Sigmoid colon (tissue), 7 donors: ENCODE measurements around the gene CADM4. TPM values are rescaled to one million over a fixed set of nuclear protein-coding genes. Genes with fewer than 3 reads are reported as not detected.
A peak's percentile ranks its signal among the peaks of the same experiment; 100 is the strongest.

ENCODE experiments used
- DNase-seq: peaks from one replicate; pipeline ENCODE4 v3.0.0-alpha.2; 2019
- H3K27ac ChIP-seq, 4 donors: fragments of 200-600 bp; sonication (generic); one replicate each; pipeline ENCODE4 v1.5.1; 2016 to 2019; ENCODE audit warnings: mild to moderate bottlenecking in 1 of 4
- H3K27me3 ChIP-seq, 3 donors: fragments of 200-600 bp; sonication (generic); one replicate each; pipeline ENCODE4 v1.5.1; 2019; ENCODE audit warnings: mild to moderate bottlenecking in 1 of 3
- H3K36me3 ChIP-seq, 4 donors: fragments of 200-600 bp; sonication (generic); one replicate each; pipeline ENCODE4 v1.5.1; 2016 to 2019
- H3K4me1 ChIP-seq, 4 donors: fragments of 200-600 bp; sonication (generic); one replicate each; pipeline ENCODE4 v1.5.1; 2017 to 2019
- H3K4me3 ChIP-seq, 4 donors: fragments of 200-600 bp; sonication (generic); one replicate each; pipeline ENCODE4 v1.5.1; 2017 to 2019; ENCODE audit warnings: mild to moderate bottlenecking in 2 of 4, moderate library complexity in 1 of 4
- H3K9me3 ChIP-seq, 4 donors: fragments of 200-600 bp in 3 of 4; sonication (generic) in 3 of 4; one replicate each; pipeline versions ENCODE4 v1.5.1 to v1.6.1; 2013 to 2019
- CTCF ChIP-seq, 4 experiments: fragments of 450-650 bp in 3 of 4; fragments of 200-600 bp in 1 of 4; IDR thresholded peaks; one replicate each; pipeline ENCODE4 v1.5.1; 2016 to 2019; ENCODE audit warnings: antibody characterized with exemption in 4 of 4, mild to moderate bottlenecking in 3 of 4, moderate library complexity in 2 of 4
- EP300 ChIP-seq, 4 donors: sonication (generic); formaldehyde crosslinking; IDR thresholded peaks; one replicate each; pipeline ENCODE4 v1.6.1; 2017; ENCODE audit warnings: antibody characterized with exemption in 4 of 4
- POLR2A ChIP-seq, 2 donors: fragments of 450-650 bp; IDR thresholded peaks; one replicate each; pipeline ENCODE4 v1.6.1; 2016; ENCODE audit warnings: antibody characterized with exemption in 2 of 2, mild to moderate bottlenecking in 2 of 2, moderate library complexity in 2 of 2
- POLR2AphosphoS5 ChIP-seq, 4 donors: sonication (generic); formaldehyde crosslinking; IDR thresholded peaks; one replicate each; pipeline ENCODE4 v1.6.1; 2017; ENCODE audit warnings: antibody characterized with exemption in 4 of 4
- WGBS, 2 donors: extraction: QIAGEN DNeasy Blood & Tissue Kit; methylation state at CpG; one replicate each; pipeline ENCODE4 v1.1.7; 2013; 5-methylcytosine and 5-hydroxymethylcytosine counted together
- intact Hi-C: fragments of 100-400 bp; cut with DNase I; formaldehyde crosslinking; loops from one replicate; pipeline ENCODE4 v1.15.1; 2023
- polyA plus RNA-seq, 3 donors: library from polyadenylated mRNA; stranded (reverse); fragments of 200-250 nt; gene quantifications; one replicate each; pipeline ENCODE4 v1.2.3, GENCODE V29; 2013
- total RNA-seq, 4 donors: library from RNA; depleted of rRNA; stranded (reverse); fragments of >200 nt; gene quantifications; one replicate each; pipeline ENCODE4 v1.1.0, GENCODE V29; 2016
- donor health status: healthy with polysubstance abuse.
- donor health status: Bipolar disorder and iron deficiency.
- donor health status: healthy.

CADM4 gene
- total and polyA plus RNA-seq, 7 donors: 0.92 to 21.7 (median 16.4) TPM

DNA sequence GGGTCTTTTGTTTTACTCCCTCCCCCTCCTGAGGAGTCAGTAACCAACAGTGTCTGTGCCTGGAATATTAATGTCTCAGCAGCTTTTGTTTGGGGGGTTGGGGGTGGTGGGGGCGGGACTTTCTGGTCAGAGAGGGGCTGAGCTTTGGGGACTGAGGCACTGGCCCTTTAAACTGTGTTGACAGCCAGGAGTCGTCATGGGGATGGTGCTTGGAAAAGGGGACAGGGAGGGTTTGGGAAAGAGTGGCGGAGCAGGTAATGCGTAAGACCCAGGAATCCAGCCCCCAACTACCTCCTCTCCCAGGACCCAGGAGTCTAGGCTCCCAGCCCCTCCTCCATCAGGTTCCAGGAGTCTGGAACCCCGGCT, 5.2 kb downstream of the CADM4 start:
- no peak for DNase-seq
- peak overlapping the region; percentile 41 to 64 (median 60) for H3K27ac ChIP-seq
- peak overlapping the region; percentile 5 to 33 (median 20) for H3K4me3 ChIP-seq
- H3K36me3 ChIP-seq: no peaks in the 10 kb centered on the region
- peaks cover 0 to 9% (median 4%) of the 10 kb centered on the region in 4 donors for H3K4me1 ChIP-seq
- WGBS, 2 donors: 40 to 56% methylated on average over 5 of the region's 5 CpGs
- no peaks in the 10 kb centered on the region for H3K27me3 ChIP-seq
- no peak for TF ChIP-seq CTCF (IDR thresholded peaks at IDR 0.05)
- no peak for TF ChIP-seq EP300 (IDR thresholded peaks at IDR 0.05)
- TF ChIP-seq POLR2AphosphoS5 (IDR thresholded peaks at IDR 0.05): no peak
- no peak for TF ChIP-seq POLR2A (IDR thresholded peaks at IDR 0.05)
- intact Hi-C loops: no loop called here
- H3K9me3 ChIP-seq: no peaks in the 10 kb centered on the region

DNA sequence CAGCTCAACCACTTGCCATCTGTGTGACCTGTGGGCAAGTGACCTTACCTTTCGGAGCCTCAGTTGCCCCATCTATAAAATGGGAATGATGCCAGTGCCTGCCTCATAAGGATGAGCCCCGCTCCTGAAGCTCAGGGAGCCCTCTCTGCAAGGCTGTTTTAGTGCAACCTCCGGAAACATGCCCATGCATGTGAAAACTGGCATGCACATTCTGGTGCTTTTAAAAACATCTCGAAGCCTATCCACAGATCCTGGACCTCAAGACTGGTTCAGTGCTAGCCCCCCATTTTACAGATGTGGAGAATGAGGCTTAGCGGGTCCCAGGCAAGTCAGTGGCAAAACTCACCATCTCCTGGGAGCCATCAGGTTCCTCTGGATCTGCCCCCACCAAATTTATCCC, 5.6 kb downstream of the CADM4 start:
- WGBS, 2 donors: 86 to 88% methylated on average over 5 of the region's 5 CpGs
- Histone ChIP-seq H3K9me3 (no peaks in the 10 kb centered on the region), H3K4me1 (peaks cover 0 to 6% (median 3%) of the 10 kb centered on the region in 4 donors), H3K27ac (no peak overlapping the region), H3K27me3 (no peaks in the 10 kb centered on the region), H3K4me3 (no peak overlapping the region), H3K36me3 (no peaks in the 10 kb centered on the region)
- DNase-seq: no peak
- TF ChIP-seq POLR2A (IDR thresholded peaks at IDR 0.05) (no peak), CTCF (IDR thresholded peaks at IDR 0.05) (no peak), POLR2AphosphoS5 (IDR thresholded peaks at IDR 0.05) (no peak), EP300 (IDR thresholded peaks at IDR 0.05) (no peak)
- intact Hi-C loops: no loop called here

GRCh38 chr19:43633520-43633919, 6.1 kb downstream of the CADM4 start:
- no peaks in the 10 kb centered on the region for H3K27me3 ChIP-seq
- DNase-seq: no peak
- H3K36me3 ChIP-seq: no peaks in the 10 kb centered on the region
- H3K9me3 ChIP-seq: no peaks in the 10 kb centered on the region
- 87 to 91% methylated on average over 4 of the region's 4 CpGs for WGBS, 2 donors
- intact Hi-C loops: no loop called here
- no peak overlapping the region for H3K27ac ChIP-seq
- H3K4me1 ChIP-seq: peaks cover 0 to 3% (median under 1%) of the 10 kb centered on the region in 4 donors
- TF ChIP-seq EP300 (IDR thresholded peaks at IDR 0.05) (no peak), POLR2AphosphoS5 (IDR thresholded peaks at IDR 0.05) (no peak), POLR2A (IDR thresholded peaks at IDR 0.05) (no peak), CTCF (IDR thresholded peaks at IDR 0.05) (no peak)
- no peak overlapping the region for H3K4me3 ChIP-seq

DNA sequence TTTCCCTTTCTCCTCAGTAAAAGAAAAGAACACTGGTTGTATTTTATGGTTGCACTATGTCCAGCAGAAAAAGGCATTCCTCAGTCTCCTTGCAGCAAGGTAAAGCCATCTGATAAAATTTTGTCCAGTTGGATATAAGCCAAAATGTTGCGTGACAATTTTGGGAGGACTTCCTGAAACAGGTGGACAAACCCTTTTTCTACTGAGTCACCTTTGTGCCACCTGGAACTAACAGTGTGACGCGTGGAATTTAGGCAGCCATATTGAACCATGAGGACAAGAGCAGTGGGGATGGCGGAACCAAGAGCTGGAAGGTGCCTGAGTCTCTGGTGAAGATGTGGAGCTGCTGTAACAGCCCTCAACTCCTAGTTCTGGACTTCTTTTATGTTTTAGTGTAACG, 8.2 kb downstream of the CADM4 start:
- Histone ChIP-seq H3K36me3 (peaks cover 0 to 6% (median 0%) of the 10 kb centered on the region in 4 donors), H3K27me3 (no peaks in the 10 kb centered on the region), H3K27ac (no peak overlapping the region), H3K4me1 (peaks cover 0 to 3% (median 0%) of the 10 kb centered on the region in 4 donors), H3K4me3 (no peak overlapping the region), H3K9me3 (no peaks in the 10 kb centered on the region)
- DNase-seq: no peak
- WGBS, 2 donors: 83 to 85% methylated on average over 5 of the region's 5 CpGs
- intact Hi-C loops: no loop called here
- TF ChIP-seq CTCF (IDR thresholded peaks at IDR 0.05) (no peak), POLR2A (IDR thresholded peaks at IDR 0.05) (no peak), EP300 (IDR thresholded peaks at IDR 0.05) (no peak), POLR2AphosphoS5 (IDR thresholded peaks at IDR 0.05) (no peak)

- no peak for DNase-seq
- 92% methylated on average over 3 of the region's 3 CpGs for WGBS, 2 donors
- no peaks in the 10 kb centered on the region for H3K27me3 ChIP-seq
- no peak overlapping the region for H3K4me3 ChIP-seq
- no peaks in the 10 kb centered on the region for H3K9me3 ChIP-seq
- H3K4me1 ChIP-seq: no peaks in the 10 kb centered on the region
- H3K27ac ChIP-seq: no peak overlapping the region
- TF ChIP-seq CTCF (IDR thresholded peaks at IDR 0.05) (no peak), POLR2AphosphoS5 (IDR thresholded peaks at IDR 0.05) (no peak), EP300 (IDR thresholded peaks at IDR 0.05) (no peak), POLR2A (IDR thresholded peaks at IDR 0.05) (no peak)
- H3K36me3 ChIP-seq: peaks cover 0 to 14% (median 0%) of the 10 kb centered on the region in 4 donors
- intact Hi-C loops: no loop called here
Observed at GRCh38 chr19:43628646-43629326, 10.9 kb downstream of the CADM4 start.
